Activated gamma-delta T cell treated with anti-CD3 and anti-CD28 coated beads, Interleukin-2, amount 50 U/mL, for 16 hours (primary cell): ENCODE data around the gene ISG20L2.

ENCODE experiments used
- DNase-seq: peaks from one replicate; pipeline ENCODE4 v3.0.0-alpha.2; 2020; ENCODE audit warnings: low read depth

ISG20L2 gene

DNA sequence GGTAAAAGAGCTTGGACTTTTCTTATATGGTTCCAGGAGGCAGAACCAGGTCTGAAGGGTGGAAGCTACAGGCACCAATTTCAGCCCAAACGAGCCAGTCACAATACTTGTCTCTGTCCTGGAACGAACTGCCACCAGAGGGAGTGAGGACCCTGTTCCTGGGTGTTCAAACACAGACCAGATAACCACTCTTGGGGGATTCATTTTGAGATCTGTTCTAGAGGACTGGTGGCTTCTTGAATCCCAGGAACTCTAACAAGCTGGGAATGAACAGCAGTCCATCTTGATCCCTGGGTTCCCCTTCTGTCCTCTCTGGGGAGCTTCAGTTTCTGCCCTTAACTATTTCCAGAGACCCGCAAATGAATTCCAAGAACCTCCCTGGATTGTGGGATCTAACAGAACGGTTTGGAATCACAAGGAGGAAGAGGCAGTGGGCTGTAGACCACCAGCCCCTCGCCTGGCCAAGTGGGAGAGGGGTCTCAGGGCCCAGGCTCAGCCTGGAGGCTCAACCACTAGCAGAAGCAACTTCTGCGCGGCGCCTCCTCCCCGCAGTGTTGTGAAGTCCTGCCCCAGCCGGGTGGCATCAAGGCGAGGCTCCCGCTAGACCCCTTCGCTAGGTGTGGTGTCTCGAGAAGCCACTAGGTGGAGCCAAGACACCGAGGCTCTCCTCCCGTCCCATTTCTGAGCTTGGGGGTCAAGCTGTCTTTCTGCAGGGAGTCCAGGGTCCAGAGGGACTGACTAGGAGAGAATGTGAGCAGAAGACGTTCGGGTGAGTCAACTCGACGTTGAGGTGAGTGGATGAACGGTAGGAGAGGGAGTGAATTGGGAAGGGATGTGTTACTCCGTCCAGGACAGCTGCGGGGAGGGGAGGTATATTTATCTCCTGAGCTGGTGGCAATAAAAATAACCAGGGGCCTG, 39.3 kb downstream of the ISG20L2 start:
- DNase-seq = peak; percentile 62

DNA sequence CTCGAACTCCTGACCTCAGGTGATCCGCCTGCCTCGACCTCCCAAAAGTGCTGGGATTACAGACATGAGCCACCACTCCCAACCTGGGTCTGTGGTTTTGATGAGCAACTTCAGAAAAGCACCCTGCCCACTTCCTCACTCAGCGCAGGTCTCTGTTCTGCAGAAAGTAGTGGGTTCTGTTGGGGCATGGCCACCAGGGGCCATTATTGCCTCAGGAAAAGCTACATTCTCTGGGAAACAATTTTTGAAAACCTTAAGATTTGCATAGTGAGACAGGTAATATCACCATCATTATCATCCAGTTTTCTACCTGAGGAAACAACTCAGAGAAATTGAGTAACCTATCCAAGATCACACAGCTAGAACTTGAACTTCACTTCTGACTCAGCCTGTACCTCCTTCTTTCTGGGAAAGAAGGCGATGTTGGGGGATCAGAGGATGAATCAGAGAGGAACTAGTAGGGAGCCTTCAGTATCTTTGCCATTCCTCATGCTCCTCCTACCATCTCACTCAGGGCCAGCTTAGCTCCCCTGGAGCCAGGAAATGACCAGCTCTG, 44.3 kb downstream of the ISG20L2 start:
- DNase-seq = no peak

- no peak for DNase-seq
These were observed 46.2 kb downstream of the ISG20L2 start for GRCh38 chr1:156682166-156682890.

DNA sequence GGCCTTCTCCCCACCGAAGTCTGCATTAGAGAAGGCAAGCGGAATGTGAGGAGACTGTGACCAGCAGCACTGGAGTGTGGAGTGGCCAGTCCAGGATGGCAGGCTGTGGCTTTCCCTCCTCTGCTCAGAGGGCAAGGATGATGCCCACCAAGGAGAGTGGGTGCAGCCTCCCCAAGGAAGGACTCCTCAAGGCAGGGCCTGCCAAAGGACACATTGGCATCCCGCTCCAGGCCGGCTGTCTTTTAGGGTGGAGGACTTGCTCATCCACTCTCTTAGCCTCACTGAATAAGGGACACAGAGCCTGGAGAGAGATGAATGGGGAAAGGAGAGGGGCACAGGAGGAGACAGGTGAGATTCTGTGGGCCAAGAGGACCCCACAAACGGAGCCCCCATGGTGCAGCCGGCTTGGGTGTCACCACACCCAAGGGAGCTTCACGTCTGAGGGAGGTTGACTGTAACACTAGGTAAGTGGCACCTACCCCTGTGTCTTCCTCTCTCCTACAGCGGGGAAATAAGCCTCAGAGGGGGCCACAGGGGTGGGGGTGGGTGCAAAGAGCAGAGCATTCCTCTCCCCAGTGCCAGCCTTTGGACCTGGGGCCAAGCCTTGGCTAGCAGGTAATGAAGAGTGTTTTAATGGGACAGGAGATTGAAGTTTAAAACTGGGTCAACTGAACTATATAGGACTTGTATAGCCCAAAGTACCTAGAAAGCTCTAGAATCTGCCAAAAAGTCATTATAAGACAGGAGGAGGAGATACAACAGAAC, 47.2 kb downstream of the ISG20L2 start:
- DNase-seq = no peak

DNA sequence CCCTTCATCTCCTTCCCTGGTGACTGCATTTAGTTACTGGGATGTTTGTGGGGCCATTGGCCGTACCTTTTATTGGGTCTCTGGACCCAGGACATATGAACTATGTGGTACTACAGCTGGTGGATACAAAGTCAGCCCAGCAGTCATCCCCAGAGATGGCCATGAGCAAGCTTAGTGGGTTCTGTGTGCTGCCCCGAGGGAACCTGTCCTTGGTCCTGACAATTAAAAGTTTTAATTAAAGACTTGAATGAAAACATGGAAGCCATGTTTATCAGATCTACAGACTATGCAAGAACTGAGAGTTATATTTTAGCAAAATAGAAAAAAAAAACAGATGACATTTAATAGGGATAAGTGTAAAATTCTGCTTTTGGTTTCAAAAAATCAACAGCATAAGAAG, 48.5 kb downstream of the ISG20L2 start:
- no peak for DNase-seq

DNA sequence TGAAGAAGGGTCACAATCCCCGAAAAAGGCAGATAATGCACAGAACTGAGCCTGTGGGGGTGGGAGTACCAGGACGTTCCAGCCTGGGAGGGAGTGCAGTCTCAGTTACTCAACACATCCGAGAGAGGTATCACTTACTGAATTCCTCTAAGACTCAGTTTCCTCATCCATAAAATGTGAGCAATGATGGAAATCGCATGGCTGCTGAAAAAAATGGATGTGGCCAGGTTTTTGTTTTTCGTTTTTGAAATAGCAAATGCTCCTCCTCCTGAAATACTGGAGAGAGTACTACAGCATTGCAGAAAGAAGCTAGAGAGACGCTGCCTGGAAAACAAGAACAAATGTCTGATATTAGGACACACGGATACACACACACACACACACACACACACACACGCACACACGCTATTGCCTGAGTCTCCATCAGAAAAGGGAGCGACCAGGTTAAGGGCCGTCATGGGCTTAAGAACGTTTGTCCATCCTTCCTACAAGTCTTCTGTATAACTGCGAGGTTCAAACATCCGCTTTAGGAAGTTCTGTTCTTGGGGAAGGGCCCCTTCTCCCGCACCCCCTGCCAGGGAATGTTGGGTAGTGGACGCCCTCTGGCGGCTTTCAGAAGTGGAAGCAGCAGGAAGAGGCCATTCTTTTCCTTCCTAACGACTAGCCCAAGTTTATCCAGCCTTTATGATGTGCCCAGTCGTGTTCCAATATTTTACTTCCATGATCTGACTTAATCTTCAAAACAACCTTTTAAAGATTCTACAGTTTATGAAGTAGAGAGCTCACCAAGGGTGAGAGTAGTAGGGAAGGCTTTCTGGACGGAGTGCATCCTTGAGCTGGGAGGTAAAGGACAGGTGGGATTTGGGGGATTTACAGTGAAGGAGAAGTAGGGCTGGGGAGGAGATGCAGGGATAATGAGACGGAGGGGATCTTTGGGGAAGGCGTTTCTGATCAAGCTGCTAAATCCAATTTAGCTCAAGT, 50.7 kb downstream of the ISG20L2 start:
- no peak for DNase-seq

DNA sequence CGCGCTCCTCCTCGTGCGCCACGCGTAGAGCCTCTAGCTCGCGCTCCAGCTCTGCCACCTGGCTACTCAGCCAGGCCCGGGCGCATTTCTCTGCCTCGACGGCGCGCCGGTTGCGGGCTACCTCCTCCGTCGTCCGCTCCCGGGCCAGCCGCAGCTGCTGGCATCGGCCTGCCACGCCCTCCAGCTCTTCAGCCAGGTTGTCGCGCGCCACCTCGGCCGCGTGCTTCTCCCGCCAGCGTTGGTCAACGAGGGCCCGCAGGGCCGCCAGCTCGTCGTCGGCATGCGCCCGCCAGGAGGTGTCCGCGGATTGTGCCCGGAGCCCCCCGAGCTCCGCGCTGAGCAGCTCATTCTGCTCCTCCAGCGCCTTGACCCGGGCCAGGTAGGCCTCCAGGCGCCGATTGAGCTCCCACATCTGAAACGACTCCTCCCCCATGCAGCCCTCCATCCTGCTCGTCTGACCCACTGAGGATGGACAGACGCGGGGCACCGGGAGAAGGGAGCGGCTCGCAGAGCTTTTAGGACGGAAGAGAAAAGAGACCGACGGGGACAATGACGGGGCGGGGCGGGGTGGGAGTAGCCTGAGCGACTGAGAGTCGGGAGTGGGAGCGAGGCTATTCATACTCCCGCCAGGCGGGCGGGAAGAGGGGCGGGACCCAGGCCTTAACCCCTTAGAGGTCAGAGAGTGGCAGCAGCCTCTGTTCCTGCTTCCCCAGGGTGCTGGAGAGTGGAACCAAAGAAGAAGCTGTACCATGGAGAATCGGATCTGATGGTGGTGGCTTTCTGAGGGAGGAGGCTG, 51.5 kb downstream of the ISG20L2 start, which contains the start of gene NES:
Gene NES, minus strand, starts transcription at position 588 of the 796 bp plus-strand sequence. Its CDS starts 143 bp downstream, at position 445.
- no peak for DNase-seq

GRCh38 chr1:156676114-156676819, 52.3 kb downstream of the ISG20L2 start:
- no peak for DNase-seq

DNA sequence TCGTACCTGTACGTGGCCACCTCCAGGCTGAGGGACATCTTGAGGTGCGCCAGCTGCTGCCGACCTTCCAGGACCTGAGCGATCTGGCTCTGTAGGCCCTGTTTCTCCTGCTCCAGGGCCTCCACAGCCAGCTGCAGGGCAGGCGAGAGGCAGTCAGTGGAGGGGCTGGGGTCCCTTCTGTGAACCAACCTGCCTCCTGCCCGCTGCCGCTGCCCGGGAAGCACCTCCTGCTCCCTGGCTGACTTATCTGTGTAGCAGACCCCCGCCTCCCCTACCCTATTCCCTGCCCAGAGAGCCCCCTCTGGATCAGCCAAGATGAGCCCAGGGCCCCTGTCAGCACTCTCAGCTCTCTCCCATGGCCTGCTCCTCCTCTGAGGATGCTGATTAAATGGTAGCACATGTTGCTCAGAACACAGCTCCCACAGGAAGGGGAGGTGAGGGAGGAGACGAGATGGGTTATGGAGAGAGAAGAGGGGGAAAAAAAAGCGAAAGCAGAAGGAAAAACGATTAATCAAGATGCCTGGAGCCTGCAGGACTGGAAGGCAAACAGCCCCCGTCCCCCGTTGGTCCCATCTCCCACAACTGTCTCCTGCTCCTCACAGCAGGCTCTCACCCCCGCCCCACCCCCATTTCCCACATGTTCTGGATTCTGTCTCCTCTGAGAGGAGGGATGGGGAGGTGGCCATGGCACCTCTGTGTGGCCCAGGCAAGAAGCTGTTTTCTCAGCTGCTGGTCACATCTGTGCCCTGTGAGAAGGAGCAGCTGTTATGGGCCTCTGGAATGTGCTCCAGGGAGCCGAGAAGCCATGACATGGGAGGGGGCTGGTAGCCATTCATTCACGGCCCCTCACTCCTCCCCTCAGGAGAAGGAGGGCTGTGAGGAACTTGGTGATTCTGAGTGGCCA, 53.1 kb downstream of the ISG20L2 start:
- no peak for DNase-seq

DNA sequence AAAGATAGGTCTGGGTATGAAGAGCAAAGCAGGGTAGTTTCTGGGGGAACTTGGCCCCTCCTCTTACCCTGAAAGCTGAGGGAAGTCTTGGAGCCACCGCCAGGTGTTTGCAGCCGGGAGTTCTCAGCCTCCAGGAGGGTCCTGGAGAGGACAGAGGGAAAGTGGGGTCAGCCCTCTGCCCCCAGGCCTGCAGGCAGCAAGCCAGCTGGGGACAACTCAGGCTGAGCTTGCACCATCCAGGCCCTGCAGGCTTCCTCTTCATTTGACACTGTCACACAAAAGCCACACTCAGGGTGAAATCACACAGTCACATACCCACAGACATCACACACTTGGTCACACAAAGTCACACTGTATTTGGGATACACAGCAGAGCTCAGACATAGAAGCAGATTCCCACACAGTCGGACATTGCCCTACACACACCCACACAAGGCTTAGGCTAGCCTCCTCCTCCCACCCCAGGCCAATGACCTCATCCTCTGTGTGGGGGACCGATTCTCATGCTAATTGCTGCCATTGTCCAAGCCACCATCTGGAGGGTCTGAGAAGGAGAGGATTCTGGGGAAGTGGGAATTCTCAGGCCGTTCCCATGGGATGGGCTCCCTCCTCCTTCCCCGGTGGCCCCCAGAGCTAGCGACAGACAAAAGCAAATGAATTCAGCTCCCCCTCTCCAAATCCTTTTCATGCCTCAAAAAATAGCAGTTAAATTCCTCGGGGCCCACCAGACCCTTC, 55.0 kb downstream of the ISG20L2 start:
- no peak for DNase-seq
